ENCODE measurements around the gene GPR141.

- TF ChIP-seq CTCF (conservative IDR thresholded peaks at IDR 0.05; ENCODE audit: low read length): peak; percentile 53
- TF ChIP-seq EZH2phosphoT487 (IDR thresholded peaks at IDR 0.05; ENCODE audit: borderline replicate concordance): no peak
Measured at GRCh38 chr7:37643876-37644275, 39.7 kb upstream of the GPR141 start.
